Neural cell (in vitro differentiated cells): ENCODE measurements around the gene CPN1.

Source experiments
- CTCF ChIP-seq: fragments of 450-650 bp; IDR thresholded peaks from 2 replicates; pipeline ENCODE4 v1.5.1; 2014; ENCODE audit warnings: antibody characterized with exemption, mild to moderate bottlenecking, moderate library complexity; ENCODE audit not compliant: poor library complexity, severe bottlenecking
- EZH2 ChIP-seq: fragments of 200-600, 300-800 bp; shearing (Covaris generic), sonication (generic); IDR thresholded peaks from 2 replicates; pipeline ENCODE4 v1.6.1; 2014; ENCODE audit warnings: antibody characterized with exemption, low read length, borderline replicate concordance, mild to moderate bottlenecking; ENCODE audit not compliant: insufficient read depth, poor library complexity, severe bottlenecking
- MXI1 ChIP-seq: fragments of 450-650 bp; conservative IDR thresholded peaks from 2 replicates; pipeline ENCODE4 v1.6.1; 2014; ENCODE audit warnings: antibody characterized with exemption, mild to moderate bottlenecking; ENCODE audit not compliant: poor library complexity, severe bottlenecking
- POLR2AphosphoS5 ChIP-seq: IDR thresholded peaks from 2 replicates; pipeline ENCODE4 v1.6.1; 2012
- RAD21 ChIP-seq: fragments of 450-650 bp; conservative IDR thresholded peaks from 2 replicates; pipeline ENCODE4 v1.6.1; 2014; ENCODE audit warnings: antibody characterized with exemption, mild to moderate bottlenecking, moderate library complexity

DNA sequence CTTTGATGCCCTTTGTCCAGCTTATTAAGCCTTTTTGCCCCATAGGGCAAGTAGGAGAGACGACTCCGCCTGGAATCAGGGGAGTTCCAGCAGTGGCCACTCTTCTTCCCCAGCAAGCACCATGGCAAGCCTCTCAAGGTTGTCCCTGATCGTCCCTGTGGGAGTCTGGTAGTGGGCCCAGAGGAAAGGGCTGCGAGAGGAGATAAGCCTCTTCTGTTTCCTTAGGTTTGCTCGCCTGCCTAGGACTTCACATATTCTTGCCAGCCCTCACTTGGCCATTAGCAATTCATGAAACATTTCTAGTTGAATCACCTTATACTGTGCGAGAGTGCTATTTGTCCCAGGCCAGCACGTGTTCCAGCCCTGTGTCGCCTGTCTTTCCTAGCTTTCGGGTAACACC lies 47.8 kb upstream of the CPN1 start:
- no peak for TF ChIP-seq CTCF
- TF ChIP-seq EZH2 = no peak
- no peak for TF ChIP-seq MXI1
- TF ChIP-seq RAD21 = no peak
- TF ChIP-seq POLR2AphosphoS5 = no peak
